Measurements from ENCODE around the gene MYZAP. TPM values are rescaled to one million over a fixed set of nuclear protein-coding genes. Genes with fewer than 3 reads are reported as not detected.

Gene MYZAP
- total and polyA plus RNA-seq, 3 experiments from 2014 or later, result not detected

DNA sequence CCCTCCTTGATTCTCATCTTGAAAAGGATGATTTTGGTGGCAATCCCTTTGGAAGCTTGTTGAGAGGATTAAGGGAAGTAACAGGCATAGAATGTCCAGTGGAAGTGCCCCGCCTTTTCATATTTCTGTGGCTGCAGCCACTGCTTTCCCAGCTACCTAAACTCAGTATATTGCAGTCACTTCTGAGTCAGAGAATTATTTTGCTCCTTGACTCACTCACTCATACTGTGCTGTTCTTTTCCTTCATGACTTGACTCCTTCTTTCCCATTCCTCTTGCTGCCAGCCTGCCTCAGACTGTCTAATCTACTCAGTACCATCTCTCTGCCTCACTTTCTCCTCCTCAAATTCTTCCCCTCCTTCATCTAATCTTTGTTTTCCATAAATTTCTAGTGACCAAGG lies 88.3 kb downstream of the MYZAP start:
- POLR2A ChIA-PET, result no interaction called here
- Histone ChIP-seq H3K36me3 (ENCODE audit: insufficient read depth, low read length) (no peaks in the 10 kb centered on the region), H3K9me3 (ENCODE audit: low read length) (no peaks in the 10 kb centered on the region), H3K27me3 (ENCODE audit: insufficient read depth, low read length, poor library complexity, severe bottlenecking) (no peaks in the 10 kb centered on the region), H3K27ac (ENCODE audit: low read depth, low read length) (no peak overlapping the region), H3K4me3 (ENCODE audit: low read length) (no peak overlapping the region), H3K4me1 (ENCODE audit: insufficient read depth, low read length) (no peaks in the 10 kb centered on the region)
- Mint-ChIP-seq H3K4me3 (peak overlapping the region in 1 of 7 donors; percentile 1), H3K27me3 (peaks cover 9 to 16% of the 10 kb centered on the region in 2 donors), H3K9me3 (no peaks in the 10 kb centered on the region), H3K4me1 (peaks cover 0 to 8% (median 0%) of the 10 kb centered on the region in 3 donors), H3K27ac (peak overlapping the region in 2 of 8 donors; percentile 7 to 29), H3K36me3 (no peaks in the 10 kb centered on the region)
- DNase-seq, result no peak
- CTCF ChIA-PET, result no interaction called here

DNA sequence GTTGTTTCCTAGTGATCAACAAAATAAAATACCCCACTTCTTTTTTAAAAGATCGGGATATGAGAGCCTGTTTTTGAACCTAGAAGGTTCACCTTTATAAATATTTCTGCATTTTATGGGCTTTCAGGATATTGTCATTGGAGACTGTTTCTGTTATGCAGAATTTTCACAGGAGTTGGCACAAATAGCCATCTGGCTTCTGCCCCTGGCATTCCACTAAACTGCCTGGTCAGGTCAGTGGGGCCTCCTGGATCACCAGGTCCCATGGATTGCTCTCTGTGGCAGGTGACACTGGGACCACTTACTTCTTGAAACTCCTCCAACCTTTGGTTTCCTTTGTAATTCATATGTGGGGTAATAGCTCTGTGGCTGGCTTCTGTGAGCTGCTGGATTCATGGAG lies 89.3 kb downstream of the MYZAP start:
- no peak for DNase-seq
- Histone ChIP-seq H3K27ac (ENCODE audit: low read depth, low read length) (no peak overlapping the region), H3K4me3 (ENCODE audit: low read length) (no peak overlapping the region), H3K36me3 (ENCODE audit: insufficient read depth, low read length) (no peaks in the 10 kb centered on the region), H3K27me3 (ENCODE audit: insufficient read depth, low read length, poor library complexity, severe bottlenecking) (no peaks in the 10 kb centered on the region), H3K4me1 (ENCODE audit: insufficient read depth, low read length) (no peaks in the 10 kb centered on the region), H3K9me3 (ENCODE audit: low read length) (no peaks in the 10 kb centered on the region)
- Mint-ChIP-seq H3K9me3 (no peaks in the 10 kb centered on the region), H3K4me1 (peaks cover 0 to 8% (median 0%) of the 10 kb centered on the region in 3 donors), H3K4me3 (no peak overlapping the region), H3K27ac (no peak overlapping the region), H3K27me3 (peaks cover 5 to 8% of the 10 kb centered on the region in 2 donors), H3K36me3 (no peaks in the 10 kb centered on the region)
- ChIA-PET POLR2A (no interaction called here), CTCF (no interaction called here)

DNA sequence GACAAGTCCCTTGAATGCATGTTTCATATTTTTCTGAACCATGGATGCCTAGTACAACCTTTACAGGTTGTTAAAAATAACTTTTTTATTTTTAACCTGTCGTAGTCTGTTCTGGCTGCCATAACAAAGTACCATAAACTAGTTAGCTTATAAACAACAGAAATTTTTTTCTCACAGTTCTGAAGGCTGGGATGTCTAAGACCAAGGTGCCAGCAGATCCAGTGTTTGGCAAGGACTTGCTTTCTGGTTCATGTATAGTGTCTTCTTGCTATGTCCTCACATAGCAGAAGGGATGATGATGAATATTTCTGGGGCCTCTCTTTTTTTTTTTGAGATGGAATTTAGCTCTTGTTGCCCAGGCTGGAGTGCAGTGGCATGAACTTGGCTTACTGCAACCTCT lies 91.8 kb downstream of the MYZAP start:
- H3K4me3 ChIP-seq (ENCODE audit: low read length), result no peak overlapping the region
- Mint-ChIP-seq H3K36me3 (no peaks in the 10 kb centered on the region), H3K9me3 (no peaks in the 10 kb centered on the region), H3K27me3 (peaks cover 0 to 5% of the 10 kb centered on the region in 2 donors), H3K27ac (no peak overlapping the region), H3K4me1 (peaks cover 0 to 8% (median 0%) of the 10 kb centered on the region in 3 donors), H3K4me3 (no peak overlapping the region)
- H3K36me3 ChIP-seq (ENCODE audit: insufficient read depth, low read length), result no peaks in the 10 kb centered on the region
- no peak for DNase-seq
- no peaks in the 10 kb centered on the region for H3K9me3 ChIP-seq (ENCODE audit: low read length)
- H3K27ac ChIP-seq (ENCODE audit: low read depth, low read length), result no peak overlapping the region
- ChIA-PET POLR2A (no interaction called here), CTCF (no interaction called here)
- no peaks in the 10 kb centered on the region for H3K4me1 ChIP-seq (ENCODE audit: insufficient read depth, low read length)
- H3K27me3 ChIP-seq (ENCODE audit: insufficient read depth, low read length, poor library complexity, severe bottlenecking), result no peaks in the 10 kb centered on the region

DNA sequence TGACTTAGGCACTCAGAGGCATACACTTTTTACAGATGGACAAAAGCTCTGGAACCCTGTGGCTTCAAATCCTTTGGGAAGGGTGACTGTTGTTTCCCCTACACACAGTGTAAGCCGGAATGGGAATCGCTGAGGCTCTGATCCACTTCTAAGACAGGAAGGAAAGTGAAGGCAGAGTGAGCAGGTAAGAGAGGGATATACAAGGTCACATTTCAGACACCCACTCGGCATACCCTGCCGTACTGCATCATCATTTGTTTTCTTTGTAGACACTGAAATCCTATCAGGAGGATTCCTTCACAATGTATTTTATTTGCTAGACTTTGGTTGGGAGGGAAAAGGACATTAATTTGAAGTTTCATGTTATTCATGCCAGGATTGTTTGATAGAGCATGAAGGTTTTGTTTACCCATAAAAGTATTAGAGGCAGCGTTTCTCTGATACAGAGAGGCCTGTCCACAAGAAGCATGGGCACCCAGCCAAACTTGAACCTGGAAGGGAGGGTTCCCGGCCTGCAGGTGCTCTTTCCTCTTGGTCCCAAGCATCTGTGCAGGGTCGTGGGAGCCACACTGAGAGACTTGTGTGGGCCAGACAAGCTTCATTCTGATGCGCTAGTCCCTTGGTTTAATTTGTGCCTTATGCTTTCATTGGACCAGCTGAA lies 92.9 kb downstream of the MYZAP start:
- Histone ChIP-seq H3K4me1 (ENCODE audit: insufficient read depth, low read length) (no peaks in the 10 kb centered on the region), H3K9me3 (ENCODE audit: low read length) (no peaks in the 10 kb centered on the region), H3K27me3 (ENCODE audit: insufficient read depth, low read length, poor library complexity, severe bottlenecking) (no peaks in the 10 kb centered on the region), H3K36me3 (ENCODE audit: insufficient read depth, low read length) (no peaks in the 10 kb centered on the region), H3K27ac (ENCODE audit: low read depth, low read length) (no peak overlapping the region), H3K4me3 (ENCODE audit: low read length) (no peak overlapping the region)
- Mint-ChIP-seq H3K27me3 (peaks cover 0 to 3% of the 10 kb centered on the region in 2 donors), H3K27ac (no peak overlapping the region), H3K36me3 (no peaks in the 10 kb centered on the region), H3K4me1 (peaks cover 0 to 8% (median 0%) of the 10 kb centered on the region in 3 donors), H3K9me3 (no peaks in the 10 kb centered on the region), H3K4me3 (no peak overlapping the region)
- POLR2A ChIA-PET, result no interaction called here
- CTCF ChIA-PET, result no interaction called here
- DNase-seq, result no peak

DNA sequence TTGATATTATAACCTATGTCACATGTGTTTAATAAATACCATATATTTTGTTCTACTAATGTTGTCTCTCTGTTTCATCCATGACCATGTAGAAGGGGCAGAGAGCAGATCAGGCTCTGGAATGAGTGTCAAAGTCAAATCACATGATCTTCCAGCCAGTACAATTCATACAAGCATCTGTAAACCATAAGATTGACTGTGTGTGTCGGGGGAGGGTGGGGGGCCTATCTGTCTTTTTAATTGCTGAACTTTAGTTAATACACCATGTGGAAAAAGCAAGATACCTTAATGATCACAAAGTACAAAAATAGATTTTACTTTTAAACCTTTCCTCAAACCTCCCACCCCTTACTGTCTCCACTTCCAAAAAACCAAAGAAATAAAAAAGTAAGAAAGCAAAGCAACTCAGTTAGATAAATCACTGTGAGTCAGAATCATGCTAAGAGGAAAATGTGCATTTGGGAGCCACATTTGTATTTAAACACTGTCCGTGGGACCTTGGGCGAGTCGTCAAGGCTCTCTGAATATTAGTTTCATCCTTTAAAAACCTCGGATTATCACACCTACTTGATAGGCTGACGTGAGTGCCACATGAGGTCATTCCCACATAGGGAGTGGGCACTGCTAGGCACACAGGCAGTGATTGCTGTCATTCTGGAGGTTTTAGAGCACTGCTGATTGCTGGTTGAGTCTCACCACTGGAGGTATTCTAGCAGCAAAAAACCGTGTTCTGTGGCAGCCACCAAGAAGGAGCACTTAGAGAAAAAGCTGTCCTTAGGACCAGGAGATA lies 93.8 kb downstream of the MYZAP start:
- no peak overlapping the region for H3K4me3 ChIP-seq (ENCODE audit: low read length)

DNA sequence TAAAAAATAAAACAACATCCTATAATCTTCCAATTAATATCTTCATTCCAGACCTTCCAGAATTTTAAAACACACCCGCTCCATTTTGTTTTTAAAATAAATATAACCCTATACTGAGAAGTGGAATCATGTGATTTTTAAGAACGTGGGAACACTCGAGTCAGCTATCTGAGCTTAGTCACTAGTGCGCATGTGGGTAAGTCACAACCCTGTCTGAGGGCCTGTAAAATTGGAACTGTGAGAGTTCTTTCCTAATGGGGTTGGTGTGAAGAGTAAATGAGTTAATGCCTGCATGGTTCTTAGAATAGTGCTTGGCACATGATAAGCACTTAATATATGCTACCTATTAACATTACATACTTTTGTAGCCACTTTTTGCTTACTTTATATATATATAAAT lies 95.0 kb downstream of the MYZAP start:
- Mint-ChIP-seq H3K27me3 (no peaks in the 10 kb centered on the region), H3K27ac (no peak overlapping the region), H3K36me3 (no peaks in the 10 kb centered on the region), H3K4me1 (no peaks in the 10 kb centered on the region), H3K4me3 (no peak overlapping the region), H3K9me3 (no peaks in the 10 kb centered on the region)
- no peak overlapping the region for H3K4me3 ChIP-seq (ENCODE audit: low read length)
- CTCF ChIA-PET, result interaction anchor here (1.3 kb wide), 1 partner anchor 174 kb away, joined by 3 read pairs; no protein-coding TSS in a partner anchor
- H3K27ac ChIP-seq (ENCODE audit: low read depth, low read length), result no peak overlapping the region
- H3K4me1 ChIP-seq (ENCODE audit: insufficient read depth, low read length), result no peaks in the 10 kb centered on the region
- POLR2A ChIA-PET, result no interaction called here
- DNase-seq, result no peak
- H3K36me3 ChIP-seq (ENCODE audit: insufficient read depth, low read length), result no peaks in the 10 kb centered on the region
- H3K9me3 ChIP-seq (ENCODE audit: low read length), result no peaks in the 10 kb centered on the region
- no peaks in the 10 kb centered on the region for H3K27me3 ChIP-seq (ENCODE audit: insufficient read depth, low read length, poor library complexity, severe bottlenecking)

More for the DNA sequence above, 93.8 kb downstream of the MYZAP start:
- Mint-ChIP-seq H3K4me3 (no peak overlapping the region), H3K36me3 (no peaks in the 10 kb centered on the region), H3K4me1 (peaks cover 0 to 3% (median 0%) of the 10 kb centered on the region in 3 donors), H3K9me3 (no peaks in the 10 kb centered on the region), H3K27me3 (peaks cover 0 to 3% of the 10 kb centered on the region in 2 donors), H3K27ac (no peak overlapping the region)
- no peaks in the 10 kb centered on the region for H3K36me3 ChIP-seq (ENCODE audit: insufficient read depth, low read length)
- H3K4me1 ChIP-seq (ENCODE audit: insufficient read depth, low read length), result no peaks in the 10 kb centered on the region
- H3K9me3 ChIP-seq (ENCODE audit: low read length), result no peaks in the 10 kb centered on the region
- no peaks in the 10 kb centered on the region for H3K27me3 ChIP-seq (ENCODE audit: insufficient read depth, low read length, poor library complexity, severe bottlenecking)
- H3K27ac ChIP-seq (ENCODE audit: low read depth, low read length), result no peak overlapping the region
- ChIA-PET POLR2A (no interaction called here), CTCF (interaction anchor here (1.3 kb wide), 1 partner anchor 176 kb away, joined by 3 read pairs; no protein-coding TSS in a partner anchor)
- DNase-seq, result no peak

DNA sequence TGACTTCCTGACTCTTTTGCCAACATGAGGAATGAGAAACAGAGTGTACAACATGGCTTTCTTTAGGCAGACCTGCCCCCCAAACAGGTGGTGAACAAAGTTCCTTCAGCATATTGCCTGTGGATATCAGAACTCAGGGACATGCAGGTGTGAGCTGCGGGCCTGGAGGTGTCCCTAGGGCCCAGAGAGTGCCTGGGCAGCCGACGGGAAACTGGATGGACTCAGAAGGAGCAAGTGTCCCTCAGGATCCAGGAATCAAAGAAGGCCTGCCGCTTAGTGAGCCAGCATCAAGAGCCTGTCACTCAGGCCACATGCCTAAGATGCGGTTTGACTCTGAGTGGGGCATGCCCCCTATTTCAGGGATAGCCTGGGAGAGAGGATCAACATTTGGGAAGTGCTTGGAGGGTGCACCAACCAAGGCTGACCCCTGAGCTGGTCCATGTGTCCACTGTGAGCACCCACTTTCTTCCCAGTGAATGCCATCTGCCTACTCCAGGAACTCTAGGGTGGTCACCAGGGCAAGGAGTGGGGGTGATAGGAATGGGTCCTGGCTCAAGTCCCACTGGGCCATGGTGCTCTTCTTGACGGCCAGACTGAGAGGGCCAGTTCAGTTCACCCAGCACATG lies 98.8 kb downstream of the MYZAP start:
- Histone ChIP-seq H3K9me3 (ENCODE audit: low read length) (no peaks in the 10 kb centered on the region), H3K27ac (ENCODE audit: low read depth, low read length) (no peak overlapping the region), H3K36me3 (ENCODE audit: insufficient read depth, low read length) (no peaks in the 10 kb centered on the region), H3K27me3 (ENCODE audit: insufficient read depth, low read length, poor library complexity, severe bottlenecking) (no peaks in the 10 kb centered on the region), H3K4me3 (ENCODE audit: low read length) (no peak overlapping the region), H3K4me1 (ENCODE audit: insufficient read depth, low read length) (no peaks in the 10 kb centered on the region)
- H3K4me1 Mint-ChIP-seq, result no peaks in the 10 kb centered on the region
- POLR2A ChIA-PET, result no interaction called here
- CTCF ChIA-PET, result no interaction called here
- no peaks in the 10 kb centered on the region for H3K9me3 Mint-ChIP-seq
- no peak overlapping the region for H3K4me3 Mint-ChIP-seq
- H3K27ac Mint-ChIP-seq, result no peak overlapping the region
- H3K36me3 Mint-ChIP-seq, result no peaks in the 10 kb centered on the region
- H3K27me3 Mint-ChIP-seq, result peaks cover 0 to 6% of the 10 kb centered on the region in 2 donors
- no peak for DNase-seq

DNA sequence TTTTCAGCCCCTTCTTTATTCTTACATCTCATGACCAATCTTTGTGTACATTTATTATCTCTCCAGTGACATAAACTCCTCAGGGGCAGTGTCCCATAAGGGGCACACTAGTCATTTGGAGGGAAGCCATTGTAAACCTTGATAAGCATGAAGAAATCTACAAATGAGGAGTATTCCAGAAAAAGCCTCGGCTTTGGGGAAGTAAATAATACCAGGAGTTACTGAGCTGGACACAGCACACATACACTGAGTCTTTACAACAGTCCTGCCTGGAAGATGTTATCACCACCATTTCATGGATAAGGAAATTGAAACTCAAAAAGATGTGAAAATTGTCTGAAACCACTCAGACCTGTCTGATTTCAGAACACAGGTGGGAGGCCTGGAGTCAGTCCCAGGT lies 99.4 kb downstream of the MYZAP start:
- no peak overlapping the region for H3K27ac ChIP-seq (ENCODE audit: low read depth, low read length)
- Mint-ChIP-seq H3K27ac (no peak overlapping the region), H3K9me3 (no peaks in the 10 kb centered on the region), H3K4me3 (no peak overlapping the region), H3K4me1 (no peaks in the 10 kb centered on the region), H3K36me3 (no peaks in the 10 kb centered on the region), H3K27me3 (peaks cover 0 to 6% of the 10 kb centered on the region in 2 donors)
- H3K4me1 ChIP-seq (ENCODE audit: insufficient read depth, low read length), result no peaks in the 10 kb centered on the region
- no peaks in the 10 kb centered on the region for H3K27me3 ChIP-seq (ENCODE audit: insufficient read depth, low read length, poor library complexity, severe bottlenecking)
- no peak overlapping the region for H3K4me3 ChIP-seq (ENCODE audit: low read length)
- DNase-seq, result no peak
- no peaks in the 10 kb centered on the region for H3K36me3 ChIP-seq (ENCODE audit: insufficient read depth, low read length)
- CTCF ChIA-PET, result no interaction called here
- no peaks in the 10 kb centered on the region for H3K9me3 ChIP-seq (ENCODE audit: low read length)
- POLR2A ChIA-PET, result no interaction called here
